ENCODE measurements around the gene NDUFB7.

GRCh38 chr19:14560776-14561108 is 11.1 kb downstream of the NDUFB7 start:
- TF ChIP-seq CTCF (IDR thresholded peaks at IDR 0.05) (no peak), POLR2A (IDR thresholded peaks at IDR 0.05) (no peak)

Data from testis (tissue), 2 donors.